K562 (cell line): Measurements from ENCODE around the gene TCHH. TPM values are rescaled to one million over a fixed set of nuclear protein-coding genes. Genes with fewer than 3 reads are reported as not detected.

Experiments
- ATAC-seq: fragments of 200-7000 bp; cut with Tn5 transposase; 3 replicates; pipeline ENCODE4 v1.9.1; 2020; ENCODE audit warnings: moderate library complexity
- BruUV-seq: library from RNA; stranded (reverse); fragments of 400-500 nt; replicated peaks from 2 replicates; lab custom pipeline; 2021; lab: Mats Ljungman, UMichigan
- CTCF ChIA-PET: fragments of 300-600 bp; formaldehyde crosslinking; extraction: SDS; loops from one replicate; lab custom pipeline; 2021; ENCODE audit warnings: low intra/inter-chr PET ratio; lab: Yijun Ruan, JAX
- POLR2A ChIA-PET: fragments of 300-600, 350-650 bp; sonication (Branson Sonifier 250); formaldehyde crosslinking; extraction: SDS; loops from one replicate; lab custom pipeline; 2021; ENCODE audit warnings: antibody characterized with exemption, inconsistent platforms; lab: Yijun Ruan, JAX
- DNase-seq, 4 experiments: peaks; one replicate each; pipeline versions ENCODE4 v3.0.0 to v3.0.0-alpha.2; 2011 to 2018; ENCODE audit warnings: low spot score in 3 of 4, mixed read lengths in 3 of 4; ENCODE audit errors: extremely low read depth in 1 of 4
- FAIRE-seq: peaks from 2 replicates; lab custom pipeline; 2011; peaks lifted over from hg19 to GRCh38; lab: Jason Lieb, UNC
- H2AFZ ChIP-seq: 2 replicates; pipeline ENCODE4 v1.6.0; 2011; ENCODE audit warnings: low read depth, low read length, control low read depth, inconsistent platforms
- H3K27ac ChIP-seq: fragments of 200-600 bp; 3 replicates; pipeline ENCODE4 v1.8.0; 2011; ENCODE audit warnings: low read depth, mild to moderate bottlenecking, control low read depth, inconsistent platforms, low read length, moderate library complexity, mixed read lengths; ENCODE audit errors: extremely low read depth
- H3K27me3 ChIP-seq, 2 experiments: fragments of 300-600 bp in 1 of 2; 2 replicates in 1 of 2; 3 replicates in 1 of 2; pipeline versions ENCODE4 v1.6.0 to v1.8.0; 2011; ENCODE audit warnings: inconsistent platforms in 2 of 2, low read length in 2 of 2, mild to moderate bottlenecking in 1 of 2, mixed read lengths in 1 of 2, moderate library complexity in 1 of 2; ENCODE audit not compliant: control insufficient read depth in 2 of 2, insufficient read depth in 2 of 2
- H3K36me3 ChIP-seq: fragments of 300-600 bp; 3 replicates; pipeline ENCODE4 v1.8.0; 2011; ENCODE audit warnings: mild to moderate bottlenecking, low read length, inconsistent platforms; ENCODE audit not compliant: control insufficient read depth, insufficient read depth
- H3K4me1 ChIP-seq, 2 experiments: fragments of 200-600 bp in 1 of 2; replicated peaks in 1 of 2; 2 replicates in 1 of 2; 3 replicates in 1 of 2; pipeline versions ENCODE4 v1.5.1 to v1.8.0; 2011; ENCODE audit warnings: inconsistent platforms in 2 of 2, low read length in 2 of 2, mild to moderate bottlenecking in 1 of 2, mixed read lengths in 1 of 2, moderate library complexity in 1 of 2; ENCODE audit not compliant: control insufficient read depth in 2 of 2, insufficient read depth in 2 of 2
- H3K4me2 ChIP-seq: 2 replicates; pipeline ENCODE4 v1.6.1; 2011; ENCODE audit warnings: low read length, control low read depth, inconsistent platforms, mixed read lengths; ENCODE audit not compliant: insufficient read depth
- H3K4me3 ChIP-seq: fragments of 200-600 bp; sonication (generic), shearing (Covaris generic); 2 replicates; pipeline ENCODE4 v1.5.1; 2016; ENCODE audit warnings: control low read depth, inconsistent platforms
- H3K79me2 ChIP-seq: fragments of 200-600 bp; 3 replicates; pipeline ENCODE4 v1.8.0; 2011; ENCODE audit warnings: low read length, inconsistent platforms; ENCODE audit not compliant: control insufficient read depth, insufficient read depth
- H3K9ac ChIP-seq, 2 experiments: 2 replicates each; pipeline versions ENCODE4 v1.6.0 to v1.6.1; 2011; ENCODE audit warnings: low read depth in 2 of 2, low read length in 2 of 2, control low read depth in 1 of 2, inconsistent platforms in 1 of 2, mild to moderate bottlenecking in 1 of 2, mixed read lengths in 1 of 2; ENCODE audit not compliant: insufficient read depth in 1 of 2
- H3K9me1 ChIP-seq: one replicate; pipeline ENCODE4 v1.6.0; 2011; ENCODE audit warnings: inconsistent platforms, mild to moderate bottlenecking, low read length, moderate library complexity; ENCODE audit not compliant: control insufficient read depth, insufficient read depth
- H3K9me3 ChIP-seq: replicated peaks from 2 replicates; pipeline ENCODE4 v1.5.1; 2011; ENCODE audit warnings: low read depth, low read length, inconsistent platforms; ENCODE audit not compliant: control insufficient read depth, insufficient read depth
- H4K20me1 ChIP-seq: replicated peaks from 2 replicates; pipeline ENCODE4 v1.6.1; 2011; ENCODE audit warnings: low read length, inconsistent platforms, mixed read lengths; ENCODE audit not compliant: control insufficient read depth, insufficient read depth
- ETV1 ChIP-seq: fragments of 450-650 bp; conservative IDR thresholded peaks from 2 replicates; pipeline ENCODE4 v1.6.1; 2016; ENCODE audit warnings: missing genetic modification characterization, control low read depth, low read depth, missing compliant biosample characterization
- GMEB1 ChIP-seq: fragments of 250-450 bp; sonication (Bioruptor Pico); IDR thresholded peaks from 2 replicates; pipeline ENCODE4 v1.4.0; 2020; ENCODE audit warnings: mild to moderate bottlenecking
- GTF2F1 ChIP-seq: IDR thresholded peaks from 2 replicates; pipeline ENCODE4 v1.6.1; 2011; ENCODE audit warnings: low read depth, low read length, improper control_type of control experiment
- IRF9 ChIP-seq: fragments of 450-650 bp; IDR thresholded peaks from 2 replicates; pipeline ENCODE4 v1.6.1; 2016; ENCODE audit warnings: missing biosample characterization, missing genetic modification characterization
- MAZ ChIP-seq, 2 experiments: fragments of 450-650 bp in 1 of 2; sonication (generic) in 1 of 2; formaldehyde crosslinking; IDR thresholded peaks in 1 of 2; conservative IDR thresholded peaks in 1 of 2; 2 replicates each; pipeline versions ENCODE4 v1.4.0 to v1.5.0; 2020; ENCODE audit warnings: mild to moderate bottlenecking in 1 of 2, missing genetic modification reagents in 1 of 2
- MECOM ChIP-seq: fragments of 250-450 bp; sonication (Bioruptor Pico); IDR thresholded peaks from 2 replicates; pipeline ENCODE4 v1.8.0; 2022; ENCODE audit warnings: inconsistent platforms
- MXI1 ChIP-seq: IDR thresholded peaks from 2 replicates; pipeline ENCODE4 v1.6.1; 2011; ENCODE audit warnings: low read depth, mild to moderate bottlenecking, improper control_type of control experiment, low read length
- PPARD ChIP-seq: fragments of 250-450 bp; sonication (Bioruptor Pico); IDR thresholded peaks from 2 replicates; pipeline ENCODE4 v1.8.0; 2022; ENCODE audit warnings: inconsistent platforms, mild to moderate bottlenecking, moderate library complexity
- SFPQ ChIP-seq: fragments of 200-400 bp; formaldehyde crosslinking; IDR thresholded peaks from 2 replicates; pipeline ENCODE4 v1.6.1; 2017; ENCODE audit warnings: mild to moderate bottlenecking, low read depth, low read length, moderate library complexity
- SPI1 ChIP-seq: IDR thresholded peaks from 2 replicates; pipeline ENCODE4 v1.6.1; 2011; ENCODE audit warnings: low read depth, low read length, control low read depth, borderline replicate concordance
- ZNF354B ChIP-seq: fragments of 250-450 bp; sonication (Bioruptor Pico); IDR thresholded peaks from 2 replicates; pipeline ENCODE4 v1.4.0; 2020
- ZNF436 ChIP-seq: fragments of 250-450, 450-650 bp; sonication (Bioruptor Pico); formaldehyde crosslinking; IDR thresholded peaks from 2 replicates; pipeline ENCODE4 v1.7.0; 2020; ENCODE audit warnings: mild to moderate bottlenecking
- ZNF77 ChIP-seq: fragments of 250-450 bp; sonication (Bioruptor Pico); IDR thresholded peaks from 2 replicates; pipeline ENCODE4 v1.5.0; 2020
- WGBS: fragments of 100-300 bp; shearing (Covaris generic); methylation state at CpG from one replicate; pipeline ENCODE4 v1.1.6; 2016; ENCODE audit warnings: low coverage, mixed read lengths; ENCODE audit not compliant: insufficient coverage; ENCODE audit errors: missing lambda C conversion rate; 5-methylcytosine and 5-hydroxymethylcytosine counted together
- in situ Hi-C: fragments of 300-500 bp; cut with MboI; formaldehyde crosslinking; loops from 4 replicates; pipeline ENCODE4 v1.15.0; 2018; ENCODE audit warnings: inconsistent platforms, mixed read lengths
- intact Hi-C: fragments of 100-400 bp; cut with micrococcal nuclease; formaldehyde crosslinking; loops from 2 replicates; pipeline ENCODE4 v1.14.2; 2022
- polyA plus RNA-seq, 8 experiments: library from polyadenylated mRNA; depleted of rRNA in 4 of 8; stranded (reverse) in 5 of 8; unstranded in 3 of 8; fragments of >200 nt; fragmentation: Nextera tagmentation in 2 of 8; fragmentation: Illumina TruSeq in 1 of 8; extraction: Ambion mirVana in 2 of 8; extraction: Trizol in 1 of 8; gene quantifications; 2 replicates each; pipeline versions ENCODE4 v1.2.1 to v1.2.3, GENCODE V29; 2011 to 2014; ENCODE audit warnings: inconsistent platforms in 1 of 8, missing spikeins in 1 of 8
- total RNA-seq, 7 experiments: library from RNA; depleted of rRNA in 6 of 7; stranded (reverse); fragments of >200 nt in 6 of 7; fragmentation: Illumina TruSeq in 2 of 7; extraction: Trizol in 2 of 7; gene quantifications; 2 replicates each; pipeline versions ENCODE4 v1.2.1 to v1.2.3, GENCODE V29; 2011 to 2021; ENCODE audit warnings: low replicate concordance in 1 of 7

TCHH gene
- total and polyA plus RNA-seq, 9 of the 15 experiments (the other 6 are each of a cell fraction or from before 2014, with no cell fraction given) = not detected

GRCh38 chr1:152086760-152087159 lies 28.5 kb downstream of the TCHH start:
- no TSS peak for BruUV-seq
- intact Hi-C loops (no loop called here), in situ Hi-C loops (no loop called here)
- DNase-seq (no peak), ATAC-seq (no peak)
- POLR2A ChIA-PET = interaction anchor here (1.5 kb wide), 1 partner anchor 19 kb away, joined by 3 read pairs; no protein-coding TSS in a partner anchor
- H3K27ac ChIP-seq = no peak overlapping the region
- H3K9ac ChIP-seq = no peak overlapping the region
- H3K36me3 ChIP-seq = no peaks in the 10 kb centered on the region
- H3K4me3 ChIP-seq = no peak overlapping the region
- H3K4me2 ChIP-seq = no peak overlapping the region
- H3K9me1 ChIP-seq = no peaks in the 10 kb centered on the region
- peaks cover 0 to 8% of the 10 kb centered on the region in 2 experiments; a peak in 2 of 5 replicates for H3K4me1 ChIP-seq
- CTCF ChIA-PET = no interaction called here
- H3K27me3 ChIP-seq = no peaks in the 10 kb centered on the region; a peak in 1 of 5 replicates
- no peaks in the 10 kb centered on the region for H3K9me3 ChIP-seq
- H3K79me2 ChIP-seq = no peaks in the 10 kb centered on the region
- TF ChIP-seq ZNF77 = no peak
- no peak for TF ChIP-seq ZNF354B (CRISPR knock-in tag)
- TF ChIP-seq MECOM (CRISPR knock-in tag) = peak; percentile 87
- TF ChIP-seq IRF9 = no peak
- TF ChIP-seq ETV1 = 0 out of 2 replicates have a peak, but pooled peaks have one; percentile 38
- TF ChIP-seq, all 486 proteins: peak for 2
- no peak overlapping the region for H2AFZ ChIP-seq
- FAIRE-seq = no peak
- no peaks in the 10 kb centered on the region for H4K20me1 ChIP-seq

- ChIA-PET POLR2A (interaction anchor here (0.6 kb wide), 1 partner anchor 433 kb away, joined by 3 read pairs; no protein-coding TSS in a partner anchor), CTCF (no interaction called here)
- in situ Hi-C loops (no loop called here), intact Hi-C loops (no loop called here)
- no peak overlapping the region for H3K4me2 ChIP-seq
- H4K20me1 ChIP-seq = no peaks in the 10 kb centered on the region
- FAIRE-seq (no peak), DNase-seq (no peak), ATAC-seq (no peak)
- no peaks in the 10 kb centered on the region for H3K36me3 ChIP-seq
- H3K9ac ChIP-seq = no peak overlapping the region
- BruUV-seq = no TSS peak
- H3K9me1 ChIP-seq = no peaks in the 10 kb centered on the region
- peaks cover 0 to 8% of the 10 kb centered on the region in 2 experiments; a peak in 2 of 5 replicates for H3K4me1 ChIP-seq
- no peaks in the 10 kb centered on the region for H3K79me2 ChIP-seq
- WGBS = 0% methylated on average over 1 of the region's 1 CpG
- H3K4me3 ChIP-seq = no peak overlapping the region
- TF ChIP-seq MAZ (CRISPR knock-in tag; conservative IDR thresholded peaks at IDR 0.05 in 1 of 2, IDR thresholded peaks at IDR 0.05 in 1 of 2) (no peak), ZNF436 (CRISPR knock-in tag) (no peak), MXI1 (no peak), GTF2F1 (no peak), SPI1 (no peak), SFPQ (no peak), PPARD (CRISPR knock-in tag) (no peak), GMEB1 (CRISPR knock-in tag) (no peak)
- H3K9me3 ChIP-seq = no peaks in the 10 kb centered on the region
- no peaks in the 10 kb centered on the region; a peak in 1 of 5 replicates for H3K27me3 ChIP-seq
- no peak overlapping the region for H2AFZ ChIP-seq
- no peak overlapping the region for H3K27ac ChIP-seq
Observed at GRCh38 chr1:152084853-152085252, 30.4 kb downstream of the TCHH start.
